WTC11 (cell line): ENCODE results near the gene COA8. TPM values are rescaled to one million over a fixed set of nuclear protein-coding genes. Genes with fewer than 3 reads are reported as not detected.

Source experiments
- ATAC-seq: fragments of 200-7000 bp; cut with Tn5 transposase; 2 replicates; pipeline ENCODE4 v1.10.0; 2021; ENCODE audit warnings: mild to moderate bottlenecking, moderate library complexity
- CTCF ChIA-PET: fragments of 300-600 bp; sonication (Branson Sonifier 250); formaldehyde crosslinking; loops from one replicate; lab custom pipeline; 2021; ENCODE audit warnings: antibody characterized with exemption; lab: Charles Lee
- POLR2A ChIA-PET: fragments of 350-600 bp; sonication (Branson Sonifier 250); formaldehyde crosslinking; loops from one replicate; lab custom pipeline; 2021; ENCODE audit warnings: antibody characterized with exemption; lab: Charles Lee
- DNase-seq: peaks from one replicate; pipeline ENCODE4 v3.0.0; 2021; ENCODE audit warnings: low spot score
- H3K27ac Mint-ChIP-seq: 2 replicates; pipeline ENCODE4 v1.8.0; 2021; ENCODE audit warnings: mixed read lengths
- H3K27me3 Mint-ChIP-seq: 2 replicates; pipeline ENCODE4 v1.8.0; 2021; ENCODE audit warnings: low read depth, mild to moderate bottlenecking, moderate library complexity, mixed read lengths
- H3K36me3 Mint-ChIP-seq: 2 replicates; pipeline ENCODE4 v1.8.0; 2021; ENCODE audit warnings: mixed read lengths
- H3K4me1 Mint-ChIP-seq: 2 replicates; pipeline ENCODE4 v1.8.0; 2022; ENCODE audit warnings: mixed read lengths
- H3K4me3 Mint-ChIP-seq: 2 replicates; pipeline ENCODE4 v1.8.0; 2021; ENCODE audit warnings: mild to moderate bottlenecking, moderate library complexity, mixed read lengths
- H3K9me3 Mint-ChIP-seq: 2 replicates; pipeline ENCODE4 v1.8.0; 2021; ENCODE audit warnings: mixed read lengths
- CBFB ChIP-seq: sonication (generic); formaldehyde crosslinking; IDR thresholded peaks from 2 replicates; pipeline ENCODE4 v1.8.1; 2022; ENCODE audit warnings: mild to moderate bottlenecking, low read depth, missing genetic modification reagents
- CREB1 ChIP-seq: sonication (generic); formaldehyde crosslinking; IDR thresholded peaks from 2 replicates; pipeline ENCODE4 v1.8.0; 2023; ENCODE audit warnings: mild to moderate bottlenecking, missing genetic modification reagents
- CREM ChIP-seq: sonication (generic); formaldehyde crosslinking; IDR thresholded peaks from 2 replicates; pipeline ENCODE4 v1.8.1; 2022; ENCODE audit warnings: mild to moderate bottlenecking, missing genetic modification reagents, moderate library complexity
- ETV6 ChIP-seq: sonication (generic); formaldehyde crosslinking; IDR thresholded peaks from 2 replicates; pipeline ENCODE4 v1.8.1; 2022; ENCODE audit warnings: mild to moderate bottlenecking, missing genetic modification reagents
- HMGA2 ChIP-seq: fragments of 250-450 bp; sonication (Bioruptor Pico); IDR thresholded peaks from 2 replicates; pipeline ENCODE4 v1.4.0; 2021; ENCODE audit warnings: mild to moderate bottlenecking, moderate library complexity
- KAT7 ChIP-seq: sonication (generic); formaldehyde crosslinking; IDR thresholded peaks from 2 replicates; pipeline ENCODE4 v1.8.1; 2023; ENCODE audit warnings: missing genetic modification reagents, mild to moderate bottlenecking, borderline replicate concordance
- NFATC4 ChIP-seq: fragments of 250-450 bp; sonication (Bioruptor Pico); IDR thresholded peaks from 2 replicates; pipeline ENCODE4 v1.9.0; 2021; ENCODE audit warnings: mild to moderate bottlenecking
- NFE2L1 ChIP-seq: sonication (generic); formaldehyde crosslinking; IDR thresholded peaks from 2 replicates; pipeline ENCODE4 v1.8.1; 2023; ENCODE audit warnings: missing genetic modification reagents
- NFYB ChIP-seq: sonication (generic); formaldehyde crosslinking; conservative IDR thresholded peaks from 2 replicates; pipeline ENCODE4 v1.8.0; 2022; ENCODE audit warnings: low read depth, missing genetic modification reagents
- NR1H2 ChIP-seq: sonication (generic); formaldehyde crosslinking; IDR thresholded peaks from 2 replicates; pipeline ENCODE4 v1.9.0; 2021; ENCODE audit warnings: mild to moderate bottlenecking, moderate library complexity, missing genetic modification reagents
- PRRX2 ChIP-seq: fragments of 250-450 bp; sonication (Bioruptor Pico); IDR thresholded peaks from 2 replicates; pipeline ENCODE4 v1.8.0; 2021; ENCODE audit warnings: mild to moderate bottlenecking
- SMAD4 ChIP-seq: sonication (generic); formaldehyde crosslinking; IDR thresholded peaks from 2 replicates; pipeline ENCODE4 v1.8.0; 2022; ENCODE audit warnings: mild to moderate bottlenecking, missing genetic modification reagents
- TEAD1 ChIP-seq: sonication (generic); formaldehyde crosslinking; IDR thresholded peaks from 2 replicates; pipeline ENCODE4 v1.8.0; 2022; ENCODE audit warnings: mild to moderate bottlenecking, missing genetic modification reagents
- TP53 ChIP-seq: sonication (generic); formaldehyde crosslinking; IDR thresholded peaks from 2 replicates; pipeline ENCODE4 v1.8.1; 2023; ENCODE audit warnings: mild to moderate bottlenecking, missing genetic modification reagents
- ZNF263 ChIP-seq: sonication (generic); formaldehyde crosslinking; IDR thresholded peaks from 2 replicates; pipeline ENCODE4 v1.8.1; 2022; ENCODE audit warnings: low read depth, mild to moderate bottlenecking, moderate library complexity, missing genetic modification reagents
- ZNF396 ChIP-seq: fragments of 250-450 bp; sonication (Bioruptor Pico); IDR thresholded peaks from 2 replicates; pipeline ENCODE4 v1.8.0; 2021; ENCODE audit warnings: mild to moderate bottlenecking, moderate library complexity, borderline replicate concordance
- ZNF416 ChIP-seq: fragments of 250-450 bp; sonication (Bioruptor Pico); IDR thresholded peaks from 2 replicates; pipeline ENCODE4 v1.9.0; 2021; ENCODE audit warnings: mild to moderate bottlenecking, inconsistent platforms
- ZNF671 ChIP-seq: fragments of 250-450 bp; sonication (Bioruptor Pico); IDR thresholded peaks from 2 replicates; pipeline ENCODE4 v1.8.0; 2021; ENCODE audit warnings: mild to moderate bottlenecking
- total RNA-seq: library from RNA; stranded (reverse); gene quantifications from 3 replicates; pipeline ENCODE4 v1.2.3, GENCODE V29; 2021
- TF ChIP-seq, protein P1 (sequence below): sonication (generic); formaldehyde crosslinking; conservative IDR thresholded peaks from 2 replicates; pipeline ENCODE4 v1.8.1; 2022; ENCODE audit warnings: mild to moderate bottlenecking, missing genetic modification reagents
- TF ChIP-seq, protein P2 (sequence below): sonication (generic); formaldehyde crosslinking; IDR thresholded peaks from 2 replicates; pipeline ENCODE4 v1.8.0; 2022; ENCODE audit warnings: mild to moderate bottlenecking, missing genetic modification reagents
- TF ChIP-seq, protein P3 (sequence below): sonication (generic); formaldehyde crosslinking; IDR thresholded peaks from 2 replicates; pipeline ENCODE4 v1.8.1; 2023; ENCODE audit warnings: mild to moderate bottlenecking, missing genetic modification reagents, moderate library complexity
- TF ChIP-seq, protein P4 (sequence below): sonication (generic); formaldehyde crosslinking; IDR thresholded peaks from 2 replicates; pipeline ENCODE4 v1.8.1; 2022; ENCODE audit warnings: low read depth, mild to moderate bottlenecking, moderate library complexity, missing genetic modification reagents, borderline replicate concordance
- TF ChIP-seq, protein P5 (sequence below): sonication (generic); formaldehyde crosslinking; IDR thresholded peaks from 2 replicates; pipeline ENCODE4 v1.8.0; 2023; ENCODE audit warnings: missing genetic modification reagents, mild to moderate bottlenecking, borderline replicate concordance

Gene COA8
- total RNA-seq, 1 experiment from 2014 or later, result 36.4 TPM

DNA sequence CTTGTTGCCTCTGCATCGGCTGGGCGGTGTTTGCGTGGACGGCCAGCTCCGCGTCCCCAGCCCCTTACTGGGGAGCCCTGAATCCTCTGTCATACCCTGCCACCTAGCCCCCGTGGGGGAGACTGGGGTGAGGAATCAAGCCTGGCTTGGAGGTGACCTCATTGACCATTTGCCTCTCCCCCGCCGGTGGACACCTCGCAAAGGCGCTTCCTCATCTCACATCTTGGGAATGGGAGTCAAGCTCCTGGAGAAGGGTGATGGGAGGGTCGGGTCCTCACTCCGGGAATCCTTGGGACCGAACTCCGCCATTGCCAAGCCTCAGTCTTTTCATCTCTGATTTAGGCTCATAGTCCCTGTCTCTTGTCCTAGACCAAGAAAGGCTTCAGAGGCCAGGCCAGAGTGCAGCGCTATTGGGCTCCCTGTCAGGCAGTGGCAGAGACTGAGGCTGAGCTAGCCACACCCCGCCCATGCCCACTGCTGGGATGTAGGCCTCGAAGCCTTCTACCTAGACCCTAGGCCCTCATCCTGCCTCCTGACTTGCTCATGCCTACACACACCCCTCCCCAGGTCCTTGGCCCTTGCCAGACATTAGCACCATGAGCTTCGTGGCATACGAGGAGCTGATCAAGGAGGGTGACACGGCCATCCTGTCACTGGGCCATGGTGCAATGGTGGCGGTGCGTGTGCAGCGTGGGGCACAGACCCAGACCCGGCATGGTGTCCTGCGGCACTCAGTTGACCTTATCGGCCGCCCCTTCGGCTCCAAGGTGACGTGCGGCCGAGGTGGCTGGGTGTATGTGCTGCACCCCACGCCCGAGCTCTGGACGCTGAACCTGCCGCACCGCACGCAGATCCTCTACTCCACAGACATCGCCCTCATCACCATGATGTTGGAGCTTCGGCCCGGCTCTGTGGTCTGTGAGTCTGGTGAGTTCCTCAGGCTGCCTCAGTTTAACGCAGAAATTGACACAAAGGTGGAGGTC is 33.1 kb upstream of the COA8 start:
- peaks cover 15% of the 10 kb centered on the region for H3K4me1 Mint-ChIP-seq
- peak overlapping the region; percentile 96 for H3K27ac Mint-ChIP-seq
- no peaks in the 10 kb centered on the region for H3K9me3 Mint-ChIP-seq
- DNase-seq (no peak), ATAC-seq (no peak)
- CTCF ChIA-PET, result interaction anchor here (0.8 to 5.8 kb wide), 7 partner anchors 8 to 30 kb away, joined by 3 to 46 read pairs (median 14); no protein-coding TSS in a partner anchor
- H3K27me3 Mint-ChIP-seq, result peaks cover 12% of the 10 kb centered on the region
- POLR2A ChIA-PET, result interaction anchor here (0.5 to 1.4 kb wide), 4 partner anchors 9 to 13 kb away, joined by 3 to 4 read pairs (median 4); no protein-coding TSS in a partner anchor
- TF ChIP-seq TEAD1 (0 out of 2 replicates have a peak, but pooled peaks have one; percentile 13), KAT7 (CRISPR knock-in tag) (0 out of 2 replicates have a peak, but pooled peaks have one; percentile 18), HMGA2 (CRISPR knock-in tag) (no peak), SMAD4 (CRISPR knock-in tag) (0 out of 2 replicates have a peak, but pooled peaks have one; percentile 57), NFYB (0 out of 2 replicates have a peak, but pooled peaks have one; percentile 12), TP53 (CRISPR knock-in tag) (0 out of 2 replicates have a peak, but pooled peaks have one; percentile 3)
- TF ChIP-seq, protein P1, sequence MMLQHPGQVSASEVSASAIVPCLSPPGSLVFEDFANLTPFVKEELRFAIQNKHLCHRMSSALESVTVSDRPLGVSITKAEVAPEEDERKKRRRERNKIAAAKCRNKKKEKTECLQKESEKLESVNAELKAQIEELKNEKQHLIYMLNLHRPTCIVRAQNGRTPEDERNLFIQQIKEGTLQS (CRISPR knock-in tag), result no peak
- peak overlapping the region; percentile 93 for H3K4me3 Mint-ChIP-seq
- H3K36me3 Mint-ChIP-seq, result no peaks in the 10 kb centered on the region

DNA sequence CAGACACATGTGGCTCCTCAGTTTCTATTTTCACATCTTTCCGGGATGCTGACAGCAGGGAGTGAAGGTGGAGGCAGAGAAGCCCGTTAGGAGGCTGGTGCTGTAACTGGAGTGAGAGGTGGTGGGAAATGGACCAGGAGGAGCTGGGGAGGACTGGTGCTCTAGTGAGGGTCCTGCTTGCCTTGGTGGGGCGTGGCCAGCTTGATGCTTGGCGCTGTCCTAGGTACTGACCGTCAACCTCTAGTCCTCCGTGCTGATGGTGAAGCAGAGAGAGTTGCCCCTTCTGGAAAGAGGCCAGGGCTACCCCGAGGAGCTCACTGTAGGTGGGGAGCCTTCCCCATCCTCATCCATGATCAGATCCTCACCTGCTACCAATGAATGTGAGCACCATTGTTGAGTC is 32.4 kb upstream of the COA8 start:
- H3K27me3 Mint-ChIP-seq, result peaks cover 5% of the 10 kb centered on the region
- 0 out of 2 replicates have a peak overlapping the region, but pooled peaks have one; percentile 58 for H3K27ac Mint-ChIP-seq
- H3K36me3 Mint-ChIP-seq, result no peaks in the 10 kb centered on the region
- ATAC-seq (peak; percentile 38), DNase-seq (peak; percentile 77)
- peak overlapping the region; percentile 93 for H3K4me3 Mint-ChIP-seq
- H3K4me1 Mint-ChIP-seq, result peaks cover 15% of the 10 kb centered on the region
- ChIA-PET POLR2A (interaction anchor here (0.5 to 0.9 kb wide), 3 partner anchors 10 to 11 kb away, joined by 3 read pairs; no protein-coding TSS in a partner anchor), CTCF (interaction anchor here (0.5 to 5.8 kb wide), 6 partner anchors 9 to 133 kb away, joined by 4 to 46 read pairs (median 20); no protein-coding TSS in a partner anchor)
- no peaks in the 10 kb centered on the region for H3K9me3 Mint-ChIP-seq
- TF ChIP-seq ZNF671 (CRISPR knock-in tag) (no peak), ZNF416 (no peak), NFATC4 (no peak), TEAD1 (0 out of 2 replicates have a peak, but pooled peaks have one; percentile 17), CREB1 (no peak), NR1H2 (CRISPR knock-in tag) (no peak), SMAD4 (CRISPR knock-in tag) (no peak), ETV6 (CRISPR knock-in tag) (0 out of 2 replicates have a peak, but pooled peaks have one; percentile 39), CBFB (CRISPR knock-in tag) (no peak), ZNF396 (no peak), CREM (peak; percentile 57; the same call in 1 of the 2 replicates), PRRX2 (CRISPR knock-in tag) (no peak), ZNF263 (CRISPR knock-in tag) (peak; percentile 26; the same call in 1 of the 2 replicates), NFE2L1 (CRISPR knock-in tag) (0 out of 2 replicates have a peak, but pooled peaks have one; percentile 35)
- TF ChIP-seq, protein P2, sequence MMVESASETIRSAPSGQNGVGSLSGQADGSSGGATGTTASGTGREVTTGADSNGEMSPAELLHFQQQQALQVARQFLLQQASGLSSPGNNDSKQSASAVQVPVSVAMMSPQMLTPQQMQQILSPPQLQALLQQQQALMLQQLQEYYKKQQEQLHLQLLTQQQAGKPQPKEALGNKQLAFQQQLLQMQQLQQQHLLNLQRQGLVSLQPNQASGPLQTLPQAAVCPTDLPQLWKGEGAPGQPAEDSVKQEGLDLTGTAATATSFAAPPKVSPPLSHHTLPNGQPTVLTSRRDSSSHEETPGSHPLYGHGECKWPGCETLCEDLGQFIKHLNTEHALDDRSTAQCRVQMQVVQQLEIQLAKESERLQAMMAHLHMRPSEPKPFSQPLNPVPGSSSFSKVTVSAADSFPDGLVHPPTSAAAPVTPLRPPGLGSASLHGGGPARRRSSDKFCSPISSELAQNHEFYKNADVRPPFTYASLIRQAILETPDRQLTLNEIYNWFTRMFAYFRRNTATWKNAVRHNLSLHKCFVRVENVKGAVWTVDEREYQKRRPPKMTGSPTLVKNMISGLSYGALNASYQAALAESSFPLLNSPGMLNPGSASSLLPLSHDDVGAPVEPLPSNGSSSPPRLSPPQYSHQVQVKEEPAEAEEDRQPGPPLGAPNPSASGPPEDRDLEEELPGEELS, result peak; percentile 86
- TF ChIP-seq, protein P3, sequence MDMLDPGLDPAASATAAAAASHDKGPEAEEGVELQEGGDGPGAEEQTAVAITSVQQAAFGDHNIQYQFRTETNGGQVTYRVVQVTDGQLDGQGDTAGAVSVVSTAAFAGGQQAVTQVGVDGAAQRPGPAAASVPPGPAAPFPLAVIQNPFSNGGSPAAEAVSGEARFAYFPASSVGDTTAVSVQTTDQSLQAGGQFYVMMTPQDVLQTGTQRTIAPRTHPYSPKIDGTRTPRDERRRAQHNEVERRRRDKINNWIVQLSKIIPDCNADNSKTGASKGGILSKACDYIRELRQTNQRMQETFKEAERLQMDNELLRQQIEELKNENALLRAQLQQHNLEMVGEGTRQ, result no peak
- TF ChIP-seq, protein P1 (CRISPR knock-in tag), result no peak
- TF ChIP-seq, protein P4, sequence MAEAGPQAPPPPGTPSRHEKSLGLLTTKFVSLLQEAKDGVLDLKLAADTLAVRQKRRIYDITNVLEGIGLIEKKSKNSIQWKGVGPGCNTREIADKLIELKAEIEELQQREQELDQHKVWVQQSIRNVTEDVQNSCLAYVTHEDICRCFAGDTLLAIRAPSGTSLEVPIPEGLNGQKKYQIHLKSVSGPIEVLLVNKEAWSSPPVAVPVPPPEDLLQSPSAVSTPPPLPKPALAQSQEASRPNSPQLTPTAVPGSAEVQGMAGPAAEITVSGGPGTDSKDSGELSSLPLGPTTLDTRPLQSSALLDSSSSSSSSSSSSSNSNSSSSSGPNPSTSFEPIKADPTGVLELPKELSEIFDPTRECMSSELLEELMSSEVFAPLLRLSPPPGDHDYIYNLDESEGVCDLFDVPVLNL (CRISPR knock-in tag), result no peak
- TF ChIP-seq, protein P5, sequence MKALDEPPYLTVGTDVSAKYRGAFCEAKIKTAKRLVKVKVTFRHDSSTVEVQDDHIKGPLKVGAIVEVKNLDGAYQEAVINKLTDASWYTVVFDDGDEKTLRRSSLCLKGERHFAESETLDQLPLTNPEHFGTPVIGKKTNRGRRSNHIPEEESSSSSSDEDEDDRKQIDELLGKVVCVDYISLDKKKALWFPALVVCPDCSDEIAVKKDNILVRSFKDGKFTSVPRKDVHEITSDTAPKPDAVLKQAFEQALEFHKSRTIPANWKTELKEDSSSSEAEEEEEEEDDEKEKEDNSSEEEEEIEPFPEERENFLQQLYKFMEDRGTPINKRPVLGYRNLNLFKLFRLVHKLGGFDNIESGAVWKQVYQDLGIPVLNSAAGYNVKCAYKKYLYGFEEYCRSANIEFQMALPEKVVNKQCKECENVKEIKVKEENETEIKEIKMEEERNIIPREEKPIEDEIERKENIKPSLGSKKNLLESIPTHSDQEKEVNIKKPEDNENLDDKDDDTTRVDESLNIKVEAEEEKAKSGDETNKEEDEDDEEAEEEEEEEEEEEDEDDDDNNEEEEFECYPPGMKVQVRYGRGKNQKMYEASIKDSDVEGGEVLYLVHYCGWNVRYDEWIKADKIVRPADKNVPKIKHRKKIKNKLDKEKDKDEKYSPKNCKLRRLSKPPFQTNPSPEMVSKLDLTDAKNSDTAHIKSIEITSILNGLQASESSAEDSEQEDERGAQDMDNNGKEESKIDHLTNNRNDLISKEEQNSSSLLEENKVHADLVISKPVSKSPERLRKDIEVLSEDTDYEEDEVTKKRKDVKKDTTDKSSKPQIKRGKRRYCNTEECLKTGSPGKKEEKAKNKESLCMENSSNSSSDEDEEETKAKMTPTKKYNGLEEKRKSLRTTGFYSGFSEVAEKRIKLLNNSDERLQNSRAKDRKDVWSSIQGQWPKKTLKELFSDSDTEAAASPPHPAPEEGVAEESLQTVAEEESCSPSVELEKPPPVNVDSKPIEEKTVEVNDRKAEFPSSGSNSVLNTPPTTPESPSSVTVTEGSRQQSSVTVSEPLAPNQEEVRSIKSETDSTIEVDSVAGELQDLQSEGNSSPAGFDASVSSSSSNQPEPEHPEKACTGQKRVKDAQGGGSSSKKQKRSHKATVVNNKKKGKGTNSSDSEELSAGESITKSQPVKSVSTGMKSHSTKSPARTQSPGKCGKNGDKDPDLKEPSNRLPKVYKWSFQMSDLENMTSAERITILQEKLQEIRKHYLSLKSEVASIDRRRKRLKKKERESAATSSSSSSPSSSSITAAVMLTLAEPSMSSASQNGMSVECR (CRISPR knock-in tag), result peak; percentile 57; the same call in 1 of the 2 replicates
